ENCODE data around the gene FRMD4A.
A peak's percentile ranks its signal among the peaks of the same experiment; 100 is the strongest.

DNA sequence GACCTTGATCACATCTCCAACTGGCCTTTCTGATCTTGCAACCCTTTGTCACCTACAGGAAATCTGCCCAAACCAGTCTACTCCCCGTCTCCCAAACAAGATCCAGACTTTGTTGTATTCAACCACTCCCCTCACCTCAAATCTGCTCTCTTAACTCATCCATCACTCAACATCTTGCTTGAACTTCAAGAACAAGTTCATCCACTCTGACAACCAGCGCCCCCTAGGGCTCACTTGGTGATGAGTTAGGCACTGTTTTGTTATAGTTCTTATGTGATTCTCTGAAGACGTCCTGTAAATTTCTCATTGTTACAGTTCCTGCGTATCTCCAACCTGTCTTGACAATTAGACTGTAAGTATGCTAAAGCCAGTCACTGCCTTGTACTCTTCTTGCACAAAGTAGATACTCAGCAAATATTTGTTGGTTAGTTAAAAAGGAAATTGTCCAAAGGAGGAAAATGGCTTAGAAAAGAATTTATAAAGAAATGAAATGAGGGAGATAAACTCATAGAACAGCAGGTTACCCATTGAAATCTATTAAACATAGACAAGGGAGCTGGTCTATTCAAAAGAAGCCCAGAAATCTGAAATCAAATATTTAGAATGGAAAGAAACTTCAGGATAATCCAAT, 5.3 kb downstream of the FRMD4A start:
- TF ChIP-seq, protein P1, sequence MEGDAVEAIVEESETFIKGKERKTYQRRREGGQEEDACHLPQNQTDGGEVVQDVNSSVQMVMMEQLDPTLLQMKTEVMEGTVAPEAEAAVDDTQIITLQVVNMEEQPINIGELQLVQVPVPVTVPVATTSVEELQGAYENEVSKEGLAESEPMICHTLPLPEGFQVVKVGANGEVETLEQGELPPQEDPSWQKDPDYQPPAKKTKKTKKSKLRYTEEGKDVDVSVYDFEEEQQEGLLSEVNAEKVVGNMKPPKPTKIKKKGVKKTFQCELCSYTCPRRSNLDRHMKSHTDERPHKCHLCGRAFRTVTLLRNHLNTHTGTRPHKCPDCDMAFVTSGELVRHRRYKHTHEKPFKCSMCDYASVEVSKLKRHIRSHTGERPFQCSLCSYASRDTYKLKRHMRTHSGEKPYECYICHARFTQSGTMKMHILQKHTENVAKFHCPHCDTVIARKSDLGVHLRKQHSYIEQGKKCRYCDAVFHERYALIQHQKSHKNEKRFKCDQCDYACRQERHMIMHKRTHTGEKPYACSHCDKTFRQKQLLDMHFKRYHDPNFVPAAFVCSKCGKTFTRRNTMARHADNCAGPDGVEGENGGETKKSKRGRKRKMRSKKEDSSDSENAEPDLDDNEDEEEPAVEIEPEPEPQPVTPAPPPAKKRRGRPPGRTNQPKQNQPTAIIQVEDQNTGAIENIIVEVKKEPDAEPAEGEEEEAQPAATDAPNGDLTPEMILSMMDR (IDR thresholded peaks at IDR 0.05), result peak in 11 of 12 donors; percentile 12 to 51 (median 43)
- no peak for TF ChIP-seq POLR2A (IDR thresholded peaks at IDR 0.05)

Data from heart left ventricle (tissue), 13 donors.